Measurements from ENCODE around the gene ADI1.
"Not testable (repeated sequence)": the region's sequence is repeated elsewhere in the genome, so short reads cannot be mapped to it uniquely, and the experiment has no call there.

ADI1 gene

DNA sequence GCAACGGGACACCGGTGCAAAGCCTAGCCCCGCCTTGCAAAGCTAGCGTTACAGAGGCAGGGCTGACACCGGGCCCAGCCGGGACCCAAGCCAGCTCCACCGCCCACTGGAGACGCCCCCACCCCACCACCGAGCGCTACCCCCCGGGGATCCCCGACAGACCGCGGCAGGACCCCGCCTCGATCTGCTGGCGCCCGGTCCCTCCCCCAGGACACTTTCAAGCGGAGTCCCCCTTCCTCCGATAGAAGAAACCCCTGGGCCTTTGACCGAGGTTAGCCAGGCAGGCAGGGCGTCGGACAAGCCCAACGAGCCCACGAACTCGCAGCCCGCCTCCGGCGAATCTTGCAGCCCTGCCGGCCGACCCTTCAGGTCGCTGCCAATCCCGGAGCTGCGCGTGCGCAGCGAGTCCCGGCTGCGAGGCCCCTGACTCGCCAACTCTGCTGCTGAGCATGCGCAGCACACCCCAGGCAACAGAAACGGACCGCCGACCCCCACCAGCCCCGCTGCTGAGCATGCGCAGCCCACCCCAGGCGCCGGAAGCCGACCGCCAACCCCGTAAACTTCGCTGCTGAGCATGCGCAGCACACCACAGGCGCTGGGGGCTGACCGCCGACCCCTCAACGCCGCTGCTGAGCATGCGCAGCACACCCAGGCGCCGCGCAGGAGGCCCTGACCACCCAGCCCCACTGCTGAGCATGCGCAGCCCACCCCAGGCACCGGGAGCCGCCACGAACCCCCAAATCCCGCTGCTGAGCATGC lies 656 bp downstream of the ADI1 start:
- H3K4me3 ChIP-seq (ENCODE audit: low read depth, low read length) = peak overlapping the region; percentile 81
- TF ChIP-seq, protein P1, sequence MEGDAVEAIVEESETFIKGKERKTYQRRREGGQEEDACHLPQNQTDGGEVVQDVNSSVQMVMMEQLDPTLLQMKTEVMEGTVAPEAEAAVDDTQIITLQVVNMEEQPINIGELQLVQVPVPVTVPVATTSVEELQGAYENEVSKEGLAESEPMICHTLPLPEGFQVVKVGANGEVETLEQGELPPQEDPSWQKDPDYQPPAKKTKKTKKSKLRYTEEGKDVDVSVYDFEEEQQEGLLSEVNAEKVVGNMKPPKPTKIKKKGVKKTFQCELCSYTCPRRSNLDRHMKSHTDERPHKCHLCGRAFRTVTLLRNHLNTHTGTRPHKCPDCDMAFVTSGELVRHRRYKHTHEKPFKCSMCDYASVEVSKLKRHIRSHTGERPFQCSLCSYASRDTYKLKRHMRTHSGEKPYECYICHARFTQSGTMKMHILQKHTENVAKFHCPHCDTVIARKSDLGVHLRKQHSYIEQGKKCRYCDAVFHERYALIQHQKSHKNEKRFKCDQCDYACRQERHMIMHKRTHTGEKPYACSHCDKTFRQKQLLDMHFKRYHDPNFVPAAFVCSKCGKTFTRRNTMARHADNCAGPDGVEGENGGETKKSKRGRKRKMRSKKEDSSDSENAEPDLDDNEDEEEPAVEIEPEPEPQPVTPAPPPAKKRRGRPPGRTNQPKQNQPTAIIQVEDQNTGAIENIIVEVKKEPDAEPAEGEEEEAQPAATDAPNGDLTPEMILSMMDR (IDR thresholded peaks at IDR 0.05; ENCODE audit: low read depth, low read length) = no peak

DNA sequence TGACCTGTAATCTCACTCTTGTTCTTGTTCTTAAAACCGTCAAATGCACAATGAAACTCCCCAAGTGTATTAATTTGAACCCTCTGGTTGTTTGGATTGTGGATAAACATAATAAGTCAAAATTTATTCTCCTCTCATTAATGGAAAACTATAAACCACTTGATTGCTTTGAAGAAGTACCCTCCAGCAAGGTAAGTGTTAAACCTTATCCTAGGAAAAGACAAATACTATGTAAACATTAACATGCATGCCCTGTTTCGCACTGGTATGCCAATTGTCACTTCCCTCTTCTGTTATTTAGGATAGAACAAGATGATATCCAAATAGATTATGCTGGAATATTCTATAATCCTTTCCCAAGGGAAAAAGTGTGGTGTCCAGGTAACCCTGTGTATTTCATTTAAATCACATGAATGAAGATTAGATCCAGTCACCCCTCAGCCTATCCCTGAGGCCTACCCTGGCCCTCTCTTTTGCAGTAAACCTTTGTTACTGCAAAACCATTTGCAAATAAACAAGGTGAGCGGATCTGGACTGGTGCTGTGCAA lies 1.3 kb downstream of the ADI1 start:
- TF ChIP-seq, protein P1 (IDR thresholded peaks at IDR 0.05; ENCODE audit: low read depth, low read length) = no peak

DNA sequence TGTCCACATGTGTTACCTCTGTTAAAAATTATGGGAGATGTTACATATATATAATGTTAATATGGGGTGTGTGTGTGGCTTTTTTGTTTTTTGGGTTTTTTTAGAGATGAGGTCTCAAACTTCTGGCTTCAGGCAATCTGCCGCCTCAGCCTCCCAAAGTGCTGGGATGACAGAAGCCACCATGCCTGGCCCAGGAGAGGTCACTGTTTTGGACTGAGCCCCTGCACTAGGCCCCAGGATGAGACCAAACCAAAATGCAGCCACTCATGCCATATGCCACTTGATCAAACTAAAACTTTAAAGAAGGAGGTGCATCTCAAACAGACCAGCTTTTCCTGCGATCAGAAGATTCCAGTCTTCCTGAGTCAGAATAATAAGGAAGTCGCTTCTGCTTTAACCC lies 2.5 kb downstream of the ADI1 start:
- TF ChIP-seq, protein P1 (IDR thresholded peaks at IDR 0.05; ENCODE audit: low read depth, low read length) = no peak
- no peak overlapping the region for H3K4me3 ChIP-seq (ENCODE audit: low read depth, low read length)

More for the DNA sequence above, 1.3 kb downstream of the ADI1 start:
- H3K4me3 ChIP-seq (ENCODE audit: low read depth, low read length) = peak overlapping the region; percentile 81

DNA sequence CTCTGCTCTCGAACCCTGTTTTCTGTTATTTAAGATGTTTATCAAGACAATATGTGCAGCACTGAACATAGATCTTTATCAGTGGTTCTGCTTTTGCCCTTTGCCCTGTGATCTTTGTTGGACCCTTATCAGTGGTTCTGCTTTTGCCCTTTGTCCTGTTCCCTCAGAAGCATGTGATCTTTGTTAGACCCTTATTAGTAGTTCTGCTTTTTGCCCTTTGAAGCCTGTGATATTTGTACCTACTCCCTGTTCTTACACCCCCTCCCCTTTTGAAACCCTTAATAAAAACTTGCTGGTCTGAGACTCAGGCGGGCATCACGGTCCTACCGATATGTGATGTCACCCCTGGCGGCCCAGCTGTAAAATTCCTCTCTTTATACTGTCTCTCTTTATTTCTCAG lies 3.9 kb downstream of the ADI1 start:
- not testable (repeated sequence) for H3K4me3 ChIP-seq (ENCODE audit: low read depth, low read length)

DNA sequence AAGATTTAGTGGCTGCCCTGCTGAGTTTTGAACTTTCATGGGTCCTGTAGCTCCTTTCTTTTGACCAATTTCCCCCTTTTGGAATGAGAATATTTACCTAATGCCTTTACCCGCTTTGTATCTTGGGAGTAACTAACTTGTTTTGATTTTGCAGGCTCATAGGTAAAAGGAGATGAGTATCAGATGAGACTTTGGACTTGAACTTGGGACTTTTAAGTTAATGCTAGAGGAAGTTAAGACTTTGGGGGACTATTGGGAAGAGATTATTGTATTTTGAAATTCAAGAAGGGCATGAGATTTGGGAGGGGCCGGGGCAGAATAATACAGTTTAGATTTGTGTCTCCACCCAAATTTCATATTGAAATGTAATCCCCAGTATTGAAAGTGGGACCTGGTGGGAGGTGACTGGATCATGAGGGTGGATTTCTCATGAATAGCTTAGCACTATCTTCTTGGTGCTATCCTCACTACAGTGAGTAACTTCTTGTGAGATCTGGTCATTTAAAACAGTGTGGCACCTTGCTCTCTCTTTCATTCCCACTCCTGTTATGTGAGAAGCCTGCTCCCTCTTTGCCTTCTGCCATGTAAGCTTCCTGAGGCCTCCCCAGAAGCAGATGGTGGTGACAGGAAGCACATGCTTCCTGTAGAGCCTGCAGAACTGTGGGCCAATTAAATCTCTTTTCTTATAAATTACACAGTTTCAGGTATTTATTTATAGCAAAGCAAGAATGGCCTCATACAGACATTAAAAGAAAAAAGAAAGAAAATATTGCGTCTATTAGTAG lies 6.1 kb downstream of the ADI1 start:
- H3K4me3 ChIP-seq (ENCODE audit: low read depth, low read length) = no peak overlapping the region
- TF ChIP-seq, protein P1 (IDR thresholded peaks at IDR 0.05; ENCODE audit: low read depth, low read length) = no peak

DNA sequence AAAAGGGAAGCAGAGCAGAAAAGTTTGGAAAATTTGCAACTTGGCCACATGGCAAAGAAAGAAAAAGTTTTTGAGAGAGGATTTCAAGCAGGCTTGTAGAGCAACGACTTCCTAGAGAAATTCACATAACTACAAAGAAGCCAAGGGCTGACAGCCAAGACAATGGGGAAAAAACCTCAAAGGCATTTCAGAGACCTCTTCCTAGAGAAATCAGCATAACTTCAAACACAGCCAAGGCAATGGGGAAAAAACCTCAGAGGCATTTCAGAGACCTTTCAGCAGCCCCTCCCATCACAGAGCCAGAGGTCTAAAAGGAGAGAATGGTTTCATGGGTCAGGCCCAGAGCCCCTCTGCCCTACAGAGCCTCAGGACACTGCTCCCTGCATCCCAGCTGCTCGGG lies 7.2 kb downstream of the ADI1 start:
- H3K4me3 ChIP-seq (ENCODE audit: low read depth, low read length) = no peak overlapping the region
- TF ChIP-seq, protein P1 (IDR thresholded peaks at IDR 0.05; ENCODE audit: low read depth, low read length) = no peak

DNA sequence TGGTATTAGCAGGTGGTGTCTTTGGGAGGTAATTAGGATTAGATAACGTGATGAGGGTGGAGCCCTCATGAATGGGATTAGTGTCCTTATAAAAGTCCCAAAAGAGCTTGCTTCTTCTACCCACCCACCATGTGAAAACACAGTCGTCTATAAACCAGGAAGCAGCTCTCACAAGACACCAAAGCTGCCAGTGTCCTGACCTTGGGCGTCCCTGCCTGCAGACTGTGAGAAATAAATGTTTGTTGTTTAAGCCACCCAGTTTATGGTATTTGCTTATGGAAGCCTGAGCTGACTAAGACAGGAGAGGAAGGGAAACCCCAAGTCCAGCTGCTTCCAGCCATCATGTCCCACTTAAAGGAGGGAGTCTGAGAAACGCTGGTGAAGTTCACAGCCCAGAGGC lies 13.6 kb downstream of the ADI1 start:
- TF ChIP-seq, protein P1 (IDR thresholded peaks at IDR 0.05; ENCODE audit: low read depth, low read length) = no peak
- H3K4me3 ChIP-seq (ENCODE audit: low read depth, low read length) = no peak overlapping the region
